Gastrocnemius medialis (tissue), 4 donors: ENCODE measurements around the gene ZNF322. TPM values are rescaled to one million over a fixed set of nuclear protein-coding genes. Genes with fewer than 3 reads are reported as not detected.
"Not testable (repeated sequence)": the region's sequence is repeated elsewhere in the genome, so short reads cannot be mapped to it uniquely, and the experiment has no call there.

Source experiments
- ATAC-seq, 2 donors: fragments of 150-250 bp; one replicate each; pipeline ENCODE4 v1.9.1; 2016
- DNase-seq, 2 donors: peaks; one replicate each; pipeline ENCODE4 v3.0.0-alpha.2; 2019
- H3K27ac ChIP-seq, 4 donors: fragments of 200-600 bp; sonication (generic); 1 replicate in 1 of 4; 2 replicates in 3 of 4; pipeline ENCODE4 v1.5.1; 2016 to 2018; ENCODE audit warnings: mild to moderate bottlenecking in 2 of 4, moderate library complexity in 1 of 4
- H3K27me3 ChIP-seq, 3 donors: fragments of 200-600 bp; sonication (generic) in 2 of 3; 1 replicate in 1 of 3; 2 replicates in 2 of 3; pipeline versions ENCODE4 v1.5.1 to v1.6.0; 2016 to 2019; ENCODE audit warnings: mild to moderate bottlenecking in 1 of 3, moderate library complexity in 1 of 3
- H3K36me3 ChIP-seq, 2 donors: fragments of 200-600 bp; sonication (generic) in 1 of 2; one replicate each; pipeline ENCODE4 v1.5.1; 2017 to 2018
- H3K4me1 ChIP-seq, 2 donors: fragments of 200-600 bp; sonication (generic) in 1 of 2; one replicate each; pipeline ENCODE4 v1.5.1; 2016 to 2017; ENCODE audit warnings: mild to moderate bottlenecking in 2 of 2
- H3K4me3 ChIP-seq, 4 donors: fragments of 200-600 bp; sonication (generic) in 3 of 4; 1 replicate in 1 of 4; 2 replicates in 3 of 4; pipeline ENCODE4 v1.5.1; 2016 to 2019; ENCODE audit warnings: mild to moderate bottlenecking in 2 of 4
- H3K9me3 ChIP-seq, 3 donors: fragments of 200-600 bp; sonication (generic) in 2 of 3; 1 replicate in 1 of 3; 2 replicates in 2 of 3; pipeline ENCODE4 v1.5.1; 2016 to 2019
- POLR2A ChIP-seq, 2 donors: fragments of 450-650 bp; IDR thresholded peaks; one replicate each; pipeline ENCODE4 v1.6.1; 2017; ENCODE audit warnings: antibody characterized with exemption in 2 of 2, mild to moderate bottlenecking in 2 of 2, moderate library complexity in 2 of 2
- in situ Hi-C, 4 donors: fragments of 200-750 bp; cut with MboI; loops; one replicate each; pipeline versions ENCODE4 v1.15.0 to v1.8.0; 2017; ENCODE audit warnings: low sequenced_read_pairs in 4 of 4
- intact Hi-C: fragments of 100-400 bp; cut with DNase I; formaldehyde crosslinking; loops from one replicate; pipeline ENCODE4 v1.15.1; 2023; ENCODE audit warnings: low total_unique reads
- total RNA-seq, 4 donors: library from RNA; depleted of rRNA; stranded (reverse); fragments of >200 nt; gene quantifications; one replicate each; pipeline versions ENCODE4 v1.1.0 to v1.2.3, GENCODE V29; 2016
- TF ChIP-seq, protein P1 (sequence below), 5 experiments: fragments of 450-650 bp in 3 of 5; fragments of 200-600 bp in 2 of 5; sonication (generic) in 2 of 5; IDR thresholded peaks in 4 of 5; conservative IDR thresholded peaks in 1 of 5; 1 replicate in 4 of 5; 2 replicates in 1 of 5; pipeline ENCODE4 v1.5.1; 2016 to 2019; ENCODE audit warnings: antibody characterized with exemption in 5 of 5, mild to moderate bottlenecking in 3 of 5, moderate library complexity in 3 of 5

ZNF322 gene, protein sequence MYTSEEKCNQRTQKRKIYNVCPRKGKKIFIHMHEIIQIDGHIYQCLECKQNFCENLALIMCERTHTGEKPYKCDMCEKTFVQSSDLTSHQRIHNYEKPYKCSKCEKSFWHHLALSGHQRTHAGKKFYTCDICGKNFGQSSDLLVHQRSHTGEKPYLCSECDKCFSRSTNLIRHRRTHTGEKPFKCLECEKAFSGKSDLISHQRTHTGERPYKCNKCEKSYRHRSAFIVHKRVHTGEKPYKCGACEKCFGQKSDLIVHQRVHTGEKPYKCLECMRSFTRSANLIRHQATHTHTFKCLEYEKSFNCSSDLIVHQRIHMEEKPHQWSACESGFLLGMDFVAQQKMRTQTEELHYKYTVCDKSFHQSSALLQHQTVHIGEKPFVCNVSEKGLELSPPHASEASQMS
- 10 to 100 TPM in 1 of 4 donors, 1 to 10 TPM in 3; 5.1 to 10.8 (median 8.7) TPM for total RNA-seq

DNA sequence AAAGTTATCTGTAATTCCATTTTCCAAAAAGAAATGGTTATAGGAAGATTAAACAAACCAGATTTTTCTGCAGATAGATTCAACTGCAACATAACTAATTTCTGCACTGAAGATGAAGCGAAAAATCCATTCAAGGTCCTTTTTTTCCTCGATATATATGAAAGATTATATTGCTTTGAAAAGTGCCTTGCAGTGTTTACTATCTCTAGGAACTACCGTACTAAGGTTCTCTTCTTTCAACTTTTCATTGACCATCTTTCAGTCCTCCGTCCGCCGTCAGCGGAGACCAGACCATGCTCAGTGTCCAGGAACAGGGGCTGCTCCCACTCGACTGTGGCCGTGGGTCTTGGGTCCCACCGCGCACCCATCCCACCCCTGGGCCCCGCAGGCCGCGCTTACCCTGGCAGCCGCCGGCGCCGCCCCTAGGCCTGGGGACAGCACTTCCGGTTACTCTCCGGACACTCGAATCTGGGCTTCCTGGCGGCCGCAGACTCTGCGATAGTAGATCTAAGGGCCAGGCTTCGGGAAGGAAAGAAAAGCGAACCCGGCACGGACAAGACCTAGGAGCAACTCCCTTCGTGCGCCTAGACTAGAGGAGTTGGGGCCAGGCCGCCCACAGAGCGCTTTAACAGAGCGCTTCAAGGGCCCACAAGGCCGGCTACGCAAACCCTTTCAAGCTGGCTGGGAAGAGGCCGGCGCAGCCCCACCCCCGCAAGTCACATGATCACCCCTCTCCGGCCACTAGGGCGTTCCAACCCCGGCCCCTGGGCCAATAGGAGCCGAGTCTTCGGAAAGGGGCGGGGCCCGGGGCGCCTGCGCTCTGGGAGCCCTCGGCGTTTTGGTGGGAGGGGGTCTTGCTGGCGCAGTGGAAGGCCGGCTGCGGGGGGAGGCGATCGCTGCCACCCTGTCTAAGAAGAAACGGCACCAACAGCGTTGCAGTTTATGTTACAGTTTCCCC, at the start of gene ZNF322:
ZNF322 (minus strand) TSS at position 705 of the 958 bp plus-strand sequence. CDS start 21,193 bp downstream, outside the sequence.
- Histone ChIP-seq H3K9me3 (no peaks in the 10 kb centered on the region), H3K4me3 (peak within 1 kb of the TSS; percentile 71 to 92 (median 84)), H3K36me3 (peaks cover 0 to 12% of the 10 kb centered on the region in 2 donors), H3K27me3 (no peaks in the 10 kb centered on the region), H3K27ac (peak within 1 kb of the TSS; percentile 83 to 93 (median 86)), H3K4me1 (peaks cover 14 to 19% of the 10 kb centered on the region in 2 donors)
- intact Hi-C loops (loop anchor here (1.0 kb wide), 1 partner anchor 63 kb away; the partner anchor contains the start of gene ABT1), in situ Hi-C loops (loop anchor here in 1 of 4 donors (25.0 kb wide), 1 partner anchor 803 kb away; the partner anchor contains the start of gene ZNF184)
- TF ChIP-seq, protein P1, sequence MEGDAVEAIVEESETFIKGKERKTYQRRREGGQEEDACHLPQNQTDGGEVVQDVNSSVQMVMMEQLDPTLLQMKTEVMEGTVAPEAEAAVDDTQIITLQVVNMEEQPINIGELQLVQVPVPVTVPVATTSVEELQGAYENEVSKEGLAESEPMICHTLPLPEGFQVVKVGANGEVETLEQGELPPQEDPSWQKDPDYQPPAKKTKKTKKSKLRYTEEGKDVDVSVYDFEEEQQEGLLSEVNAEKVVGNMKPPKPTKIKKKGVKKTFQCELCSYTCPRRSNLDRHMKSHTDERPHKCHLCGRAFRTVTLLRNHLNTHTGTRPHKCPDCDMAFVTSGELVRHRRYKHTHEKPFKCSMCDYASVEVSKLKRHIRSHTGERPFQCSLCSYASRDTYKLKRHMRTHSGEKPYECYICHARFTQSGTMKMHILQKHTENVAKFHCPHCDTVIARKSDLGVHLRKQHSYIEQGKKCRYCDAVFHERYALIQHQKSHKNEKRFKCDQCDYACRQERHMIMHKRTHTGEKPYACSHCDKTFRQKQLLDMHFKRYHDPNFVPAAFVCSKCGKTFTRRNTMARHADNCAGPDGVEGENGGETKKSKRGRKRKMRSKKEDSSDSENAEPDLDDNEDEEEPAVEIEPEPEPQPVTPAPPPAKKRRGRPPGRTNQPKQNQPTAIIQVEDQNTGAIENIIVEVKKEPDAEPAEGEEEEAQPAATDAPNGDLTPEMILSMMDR (IDR thresholded peaks at IDR 0.05 in 4 of 5, conservative IDR thresholded peaks at IDR 0.05 in 1 of 5) = peak in 2 of 5 experiments; percentile 25 to 35
- TF ChIP-seq POLR2A (IDR thresholded peaks at IDR 0.05) = peak; percentile 69 to 70
- DNase-seq (peak; percentile 90 to 92), ATAC-seq (peak; percentile 98 to 99)

DNA sequence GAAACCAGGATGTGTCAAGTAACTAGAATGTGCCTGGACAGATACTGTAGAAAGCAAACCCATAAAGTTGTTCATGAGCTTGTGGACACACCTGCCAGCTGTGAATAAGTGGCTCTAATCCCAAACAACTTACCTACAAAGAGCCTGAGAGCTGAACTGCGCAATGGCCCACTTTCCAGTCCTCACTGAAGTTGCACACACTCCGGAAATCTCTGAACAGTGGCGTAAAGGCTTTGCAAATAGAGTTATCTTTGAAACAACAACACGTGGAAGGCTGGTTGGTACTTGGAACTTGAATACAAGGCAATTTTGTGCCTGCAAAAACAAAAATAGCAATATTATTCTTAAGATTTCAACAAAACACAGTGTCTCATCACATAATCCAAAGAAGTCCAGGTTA, 46.2 kb upstream of the ZNF322 start:
- ATAC-seq, DNase-seq, H3K36me3 ChIP-seq, H3K9me3 ChIP-seq, intact Hi-C loops, H3K27ac ChIP-seq, H3K4me1 ChIP-seq, H3K4me3 ChIP-seq, in situ Hi-C loops, H3K27me3 ChIP-seq: not testable (repeated sequence)

DNA sequence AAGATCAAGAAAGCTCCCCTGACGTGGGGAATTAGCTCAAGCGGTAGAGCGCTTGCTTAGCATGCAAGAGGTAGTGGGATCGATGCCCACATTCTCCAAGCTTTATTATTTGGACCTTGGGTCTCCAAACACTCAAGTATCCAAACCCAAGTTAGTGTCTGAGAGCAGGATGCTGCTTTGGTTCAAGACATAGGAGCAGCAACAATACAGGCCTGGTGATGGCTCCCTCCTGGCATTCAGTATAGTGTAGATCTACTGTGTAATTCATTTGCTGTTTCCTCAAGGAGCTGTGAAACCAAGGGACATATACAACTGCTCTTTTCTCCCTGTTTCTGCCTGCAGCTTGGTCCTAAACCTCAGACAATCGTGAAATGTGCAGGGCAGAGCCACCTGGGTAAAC, 45.8 kb upstream of the ZNF322 start:
- H3K27me3 ChIP-seq, intact Hi-C loops, ATAC-seq, H3K9me3 ChIP-seq, in situ Hi-C loops, H3K27ac ChIP-seq, H3K4me3 ChIP-seq, H3K4me1 ChIP-seq, DNase-seq, H3K36me3 ChIP-seq: not testable (repeated sequence)

DNA sequence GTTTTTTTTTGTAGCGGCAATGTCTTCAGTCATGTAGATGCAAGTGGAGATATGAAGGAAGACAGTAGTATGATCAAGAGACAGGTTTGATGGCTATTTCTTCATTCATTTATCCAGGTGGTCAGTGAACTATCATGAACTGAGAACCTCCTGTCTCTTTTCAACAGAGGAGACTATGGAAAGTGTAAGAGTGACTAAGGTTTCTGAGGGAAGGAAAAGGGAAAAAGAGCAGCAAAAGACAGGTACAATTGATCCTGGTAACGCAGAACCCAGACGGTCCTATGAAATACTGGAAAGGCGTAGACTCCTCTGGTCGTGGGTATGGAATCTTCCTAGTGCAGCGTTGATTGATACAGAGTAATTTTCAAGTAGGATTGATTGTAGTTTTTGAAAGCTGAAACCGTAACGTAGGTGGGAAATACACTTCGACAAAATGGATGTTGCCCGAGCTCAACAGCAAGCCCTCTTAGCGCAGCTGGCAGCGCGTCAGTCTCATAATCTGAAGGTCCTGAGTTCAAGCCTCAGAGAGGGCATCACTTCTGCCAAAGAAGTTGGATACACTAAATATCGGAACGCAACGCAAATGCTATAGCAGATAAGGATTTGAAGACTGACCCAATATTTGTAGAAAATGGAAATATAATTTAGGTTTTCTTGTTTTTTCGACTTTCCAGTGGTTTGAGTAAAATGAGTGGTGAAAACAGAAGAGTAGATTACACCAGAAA, 41.6 kb upstream of the ZNF322 start:
- H3K27ac ChIP-seq, intact Hi-C loops, H3K4me3 ChIP-seq, H3K9me3 ChIP-seq, H3K36me3 ChIP-seq, H3K4me1 ChIP-seq, H3K27me3 ChIP-seq, in situ Hi-C loops, ATAC-seq, DNase-seq: not testable (repeated sequence)

DNA sequence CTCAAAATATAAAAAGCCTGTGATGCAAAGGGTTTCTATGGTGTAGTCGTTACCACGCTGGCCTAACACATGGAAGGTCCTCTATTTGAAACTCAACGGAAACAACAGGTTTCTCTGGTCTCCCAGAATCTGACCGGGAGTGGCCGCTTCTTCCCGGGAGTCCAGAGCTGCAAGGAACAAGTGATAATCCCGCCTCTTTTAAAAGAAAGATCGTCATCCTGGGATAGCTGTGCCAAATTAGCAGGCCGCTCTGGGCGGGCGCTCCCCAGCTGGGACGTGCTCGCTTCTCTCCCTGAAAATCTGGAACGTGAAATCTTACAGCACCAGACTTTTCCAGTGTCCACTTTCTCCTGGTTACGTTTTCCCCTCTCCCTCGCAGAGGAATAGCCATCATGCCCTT, 38.0 kb upstream of the ZNF322 start:
- H3K4me3 ChIP-seq, intact Hi-C loops, H3K9me3 ChIP-seq, DNase-seq, H3K27ac ChIP-seq, H3K27me3 ChIP-seq, H3K4me1 ChIP-seq, H3K36me3 ChIP-seq, in situ Hi-C loops, ATAC-seq: not testable (repeated sequence)

DNA sequence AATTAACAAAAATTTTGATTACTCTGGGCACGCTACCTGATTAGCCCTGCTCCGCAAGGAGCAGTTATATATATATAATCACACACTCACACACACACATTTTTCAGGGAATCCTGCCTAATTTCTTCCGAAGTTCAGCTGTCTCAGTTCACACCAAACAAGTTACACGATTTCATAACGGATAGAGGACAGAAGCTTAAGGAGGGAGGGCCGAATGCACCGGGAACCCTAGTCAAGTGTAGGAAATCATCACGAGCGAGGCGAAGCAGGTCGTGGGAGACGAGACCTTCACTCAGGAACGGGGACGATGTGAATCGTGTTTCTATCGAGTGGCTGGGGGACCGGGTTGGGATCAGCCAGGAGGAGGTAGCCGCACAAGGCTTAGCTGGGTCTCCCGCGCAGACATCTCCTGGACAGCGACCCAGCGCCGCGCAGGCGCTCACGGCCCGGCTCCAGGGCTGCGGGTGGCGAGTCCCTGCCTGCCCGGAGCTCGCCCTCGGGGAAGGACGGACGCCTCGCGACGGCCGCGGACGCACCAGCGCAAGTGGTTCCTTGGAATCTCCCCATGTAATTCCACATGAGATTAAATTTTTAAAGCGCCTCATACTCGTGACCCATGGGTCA, 29.9 kb upstream of the ZNF322 start:
- H3K4me1 ChIP-seq, H3K4me3 ChIP-seq, in situ Hi-C loops, DNase-seq, H3K27me3 ChIP-seq, H3K9me3 ChIP-seq, H3K36me3 ChIP-seq, H3K27ac ChIP-seq, ATAC-seq, intact Hi-C loops: not testable (repeated sequence)

DNA sequence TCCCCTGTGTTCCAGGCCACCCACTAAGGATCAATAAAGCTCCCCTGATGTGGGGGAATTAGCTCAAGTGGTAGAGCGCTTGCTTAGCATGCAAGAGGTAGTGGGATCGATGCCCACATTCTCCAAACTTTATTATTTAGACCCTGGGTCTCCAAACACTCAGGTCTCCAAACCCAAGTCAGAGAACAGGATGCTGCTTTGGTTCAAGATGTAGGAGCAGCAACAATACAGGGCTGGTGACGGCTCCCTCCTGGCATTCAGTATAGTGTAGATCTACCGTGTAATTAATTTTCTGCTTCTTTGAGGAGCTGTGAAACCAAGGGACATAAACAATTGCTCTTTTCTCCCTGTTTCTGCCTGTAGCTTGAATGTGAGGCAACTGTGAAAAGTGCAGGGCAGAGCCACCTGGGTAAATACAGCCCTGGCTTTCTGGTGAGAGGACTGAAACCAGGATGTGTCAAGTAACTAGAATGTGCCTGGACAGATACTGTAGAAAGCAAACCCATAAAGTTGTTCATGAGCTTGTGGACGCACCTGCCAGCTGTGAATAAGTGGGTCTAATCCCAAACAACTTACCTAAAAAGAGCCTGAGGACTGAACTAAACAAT, 23.0 kb upstream of the ZNF322 start:
- in situ Hi-C loops, H3K9me3 ChIP-seq, ATAC-seq, H3K27me3 ChIP-seq, intact Hi-C loops, DNase-seq, H3K4me3 ChIP-seq, H3K36me3 ChIP-seq, H3K27ac ChIP-seq, H3K4me1 ChIP-seq: not testable (repeated sequence)

DNA sequence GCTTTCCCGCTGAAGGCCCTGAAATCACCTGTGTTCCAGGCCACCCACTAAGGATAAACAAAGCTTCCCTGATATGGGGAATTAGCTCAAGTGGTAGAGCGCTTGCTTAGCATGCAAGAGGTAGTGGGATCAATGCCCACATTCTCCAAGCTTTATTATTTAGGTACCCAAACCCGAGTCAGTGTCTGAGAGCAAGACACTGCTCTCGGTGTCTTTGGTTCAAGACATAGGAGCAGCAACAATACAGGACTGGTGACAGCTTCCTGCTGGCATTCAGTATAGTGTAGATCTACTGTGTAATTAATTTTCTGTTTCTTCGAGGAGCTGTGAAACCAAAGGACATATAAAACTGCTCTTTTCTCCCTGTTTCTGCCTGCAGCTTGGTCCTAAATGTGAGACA, 13.7 kb upstream of the ZNF322 start:
- in situ Hi-C loops = loop anchor here in 1 of 4 donors (25.0 kb wide), 1 partner anchor 789 kb away; the partner anchor contains the start of gene ZNF184
- H3K27me3 ChIP-seq, H3K36me3 ChIP-seq, ATAC-seq, DNase-seq, H3K9me3 ChIP-seq, H3K4me3 ChIP-seq, H3K27ac ChIP-seq, H3K4me1 ChIP-seq, intact Hi-C loops: not testable (repeated sequence)

- intact Hi-C loops, H3K36me3 ChIP-seq, DNase-seq, H3K27ac ChIP-seq, H3K4me3 ChIP-seq, H3K9me3 ChIP-seq, H3K27me3 ChIP-seq, ATAC-seq, H3K4me1 ChIP-seq: not testable (repeated sequence)
- in situ Hi-C loops = loop anchor here in 1 of 4 donors (25.0 kb wide), 1 partner anchor 792 kb away; the partner anchor contains the start of gene ZNF184
Observed at GRCh38 chr6:26670558-26670957, 11.0 kb upstream of the ZNF322 start.
